ENCODE measurements around the gene HINT3. TPM values are rescaled to one million over a fixed set of nuclear protein-coding genes. Genes with fewer than 3 reads are reported as not detected.
A peak's percentile ranks its signal among the peaks of the same experiment; 100 is the strongest.
"Not testable (repeated sequence)": the region's sequence is repeated elsewhere in the genome, so short reads cannot be mapped to it uniquely, and the experiment has no call there.

HINT3 gene
- total RNA-seq, 1 experiment from 2014 or later: 13.6 TPM

- no peaks in the 10 kb centered on the region for H3K4me1 ChIP-seq (replicated peaks; ENCODE audit: insufficient read depth)
- peaks cover 21% of the 10 kb centered on the region; the same call in 1 of the 2 replicates for H3F3A ChIP-seq (ENCODE audit: insufficient read depth, low read depth)
- TF ChIP-seq EZH2 (IDR thresholded peaks at IDR 0.05; ENCODE audit: low read depth) (no peak), CTCF (conservative IDR thresholded peaks at IDR 0.05) (no peak)
- H2AFZ ChIP-seq: no peak overlapping the region
- no peaks in the 10 kb centered on the region for H3K27me3 ChIP-seq (ENCODE audit: insufficient read depth, low read depth)
- ChIA-PET POLR2A (ENCODE audit: unreplicated experiment) (no interaction called here), CTCF (no interaction called here)
- no peak overlapping the region for H3K4me3 ChIP-seq
- DNase-seq: no peak
- no TSS peak for BruUV-seq (replicated peaks)
- no peaks in the 10 kb centered on the region for H3K9me3 ChIP-seq (ENCODE audit: insufficient read depth, low read depth)
- H3K4me2 ChIP-seq: no peak overlapping the region
- no peaks in the 10 kb centered on the region for H3K9me2 ChIP-seq (ENCODE audit: insufficient read depth)
- intact Hi-C loops (cut with micrococcal nuclease; ENCODE audit: unreplicated experiment): no loop called here
- no peak overlapping the region for H3K27ac ChIP-seq
- H3K36me3 ChIP-seq (ENCODE audit: low read depth): 0 out of 2 replicates have a peak, but pooled peaks cover 15% of the 10 kb centered on the region
- H3K79me2 ChIP-seq (ENCODE audit: low read depth): no peaks in the 10 kb centered on the region; the same call in 1 of the 2 replicates
- H4K20me1 ChIP-seq (ENCODE audit: insufficient read depth): no peaks in the 10 kb centered on the region
These were observed 14.2 kb downstream of the HINT3 start for GRCh38 chr6:125970760-125971159.

- H3K4me1 ChIP-seq (replicated peaks; ENCODE audit: insufficient read depth); DNase-seq; POLR2A ChIA-PET (ENCODE audit: unreplicated experiment); H4K20me1 ChIP-seq (ENCODE audit: insufficient read depth); H3K79me2 ChIP-seq (ENCODE audit: low read depth); H3K9me2 ChIP-seq (ENCODE audit: insufficient read depth); H2AFZ ChIP-seq; H3K9me3 ChIP-seq (ENCODE audit: insufficient read depth, low read depth); BruUV-seq (replicated peaks); H3K27ac ChIP-seq; H3K4me3 ChIP-seq; H3K4me2 ChIP-seq; H3K27me3 ChIP-seq (ENCODE audit: insufficient read depth, low read depth); CTCF ChIA-PET; intact Hi-C loops (cut with micrococcal nuclease; ENCODE audit: unreplicated experiment): not testable (repeated sequence)
- H3K36me3 ChIP-seq (ENCODE audit: low read depth): 0 out of 2 replicates have a peak, but pooled peaks cover 15% of the 10 kb centered on the region
- H3F3A ChIP-seq (ENCODE audit: insufficient read depth, low read depth): peaks cover 21% of the 10 kb centered on the region; the same call in 1 of the 2 replicates
These were observed 15.9 kb downstream of the HINT3 start for GRCh38 chr6:125972478-125972877.

GRCh38 chr6:125974214-125974866 is 17.8 kb downstream of the HINT3 start:
- Histone ChIP-seq H3K4me2 (no peak overlapping the region), H3K27me3 (ENCODE audit: insufficient read depth, low read depth) (no peaks in the 10 kb centered on the region), H3K27ac (peak overlapping the region; percentile 78), H2AFZ (no peak overlapping the region), H3K36me3 (ENCODE audit: low read depth) (peaks cover 11% of the 10 kb centered on the region; the same call in 1 of the 2 replicates), H3K9me2 (ENCODE audit: insufficient read depth) (no peaks in the 10 kb centered on the region), H4K20me1 (ENCODE audit: insufficient read depth) (no peaks in the 10 kb centered on the region), H3K79me2 (ENCODE audit: low read depth) (no peaks in the 10 kb centered on the region; the same call in 1 of the 2 replicates), H3K9me3 (ENCODE audit: insufficient read depth, low read depth) (no peaks in the 10 kb centered on the region), H3K4me1 (replicated peaks; ENCODE audit: insufficient read depth) (0 out of 2 replicates have a peak, but pooled peaks cover 6% of the 10 kb centered on the region), H3F3A (ENCODE audit: insufficient read depth, low read depth) (peaks cover 21% of the 10 kb centered on the region; the same call in 1 of the 2 replicates), H3K4me3 (no peak overlapping the region)
- no TSS peak for BruUV-seq (replicated peaks)
- ChIA-PET POLR2A (ENCODE audit: unreplicated experiment) (interaction anchor here (0.6 kb wide), 4 partner anchors 11 to 1195 kb away, joined by 3 to 5 read pairs (median 5); no protein-coding TSS in a partner anchor), CTCF (interaction anchor here (0.5 to 1.5 kb wide), 7 partner anchors 12 to 677 kb away, joined by 3 to 6 read pairs (median 3); partner anchors contain the start of gene TRMT11)
- peak in 1 of 2 experiments; percentile 71 for DNase-seq
- intact Hi-C loops (cut with micrococcal nuclease; ENCODE audit: unreplicated experiment): loop anchor here (1.0 kb wide), 2 partner anchors 194 to 660 kb away; no protein-coding TSS in a partner anchor
- no peak for TF ChIP-seq EZH2 (IDR thresholded peaks at IDR 0.05; ENCODE audit: low read depth)
- peak; percentile 87 for TF ChIP-seq CTCF (conservative IDR thresholded peaks at IDR 0.05)

Measured in PC-9 (cell line).